DMS53 (cell line): ENCODE data around the gene ERMN.
"Not testable (repeated sequence)": the region's sequence is repeated elsewhere in the genome, so short reads cannot be mapped to it uniquely, and the experiment has no call there.

Experiments
- DNase-seq: peaks from one replicate; lab custom pipeline; 2025; lab: John Stamatoyannopoulos, UW

Gene ERMN

GRCh38 chr2:157325786-157326185, at the start of gene ERMN:
TSS of gene ERMN (minus strand) at chr2:157325824. CDS start at chr2:157325642, 182 bp downstream.
- DNase-seq = no peak

GRCh38 chr2:157375384-157375783, 49.8 kb upstream of the ERMN start:
- peak; percentile 35 for DNase-seq

GRCh38 chr2:157368508-157368907, 42.9 kb upstream of the ERMN start:
- DNase-seq = peak; percentile 39

GRCh38 chr2:157367704-157368103, 42.1 kb upstream of the ERMN start:
- no peak for DNase-seq

GRCh38 chr2:157364257-157364974, 38.8 kb upstream of the ERMN start:
- no peak for DNase-seq

- DNase-seq = no peak
These were observed 38.0 kb upstream of the ERMN start for GRCh38 chr2:157363612-157364101.

GRCh38 chr2:157362627-157363026, 37.0 kb upstream of the ERMN start:
- no peak for DNase-seq

- no peak for DNase-seq
These were observed 35.9 kb upstream of the ERMN start for GRCh38 chr2:157361526-157361925.

GRCh38 chr2:157359628-157360027, 34.0 kb upstream of the ERMN start:
- no peak for DNase-seq

- peak; percentile 16 for DNase-seq
These were observed 30.0 kb upstream of the ERMN start for GRCh38 chr2:157355618-157356017.

- no peak for DNase-seq
These were observed 24.4 kb upstream of the ERMN start for GRCh38 chr2:157349949-157350515.

- DNase-seq = no peak
These were observed 22.8 kb upstream of the ERMN start for GRCh38 chr2:157348291-157348921.

GRCh38 chr2:157345647-157346389, 20.2 kb upstream of the ERMN start:
- DNase-seq = no peak

GRCh38 chr2:157341381-157341780, 15.8 kb upstream of the ERMN start:
- not testable (repeated sequence) for DNase-seq

- DNase-seq = no peak
These were observed 14.5 kb upstream of the ERMN start for GRCh38 chr2:157339965-157340655.

GRCh38 chr2:157337978-157338377, 12.4 kb upstream of the ERMN start:
- DNase-seq = no peak

- DNase-seq = peak; percentile 83
These were observed 10.8 kb upstream of the ERMN start for GRCh38 chr2:157336137-157337010.

- DNase-seq = no peak
These were observed 9.2 kb upstream of the ERMN start for GRCh38 chr2:157334797-157335196.

GRCh38 chr2:157334335-157334734, 8.7 kb upstream of the ERMN start:
- DNase-seq = no peak

GRCh38 chr2:157333304-157334047, 7.9 kb upstream of the ERMN start:
- no peak for DNase-seq
